ENCODE data around the gene FMN1. TPM values are rescaled to one million over a fixed set of nuclear protein-coding genes. Genes with fewer than 3 reads are reported as not detected.

Gene FMN1
- total and polyA plus RNA-seq, 2 of the 13 experiments (the other 11 are each of a cell fraction or from before 2014, with no cell fraction given): 0.20 to 0.60 TPM

GRCh38 chr15:32982001-32982400 is 212.5 kb downstream of the FMN1 start (continued):
- no peak for TF ChIP-seq JARID2 (CRISPR knock-in tag; IDR thresholded peaks at IDR 0.05; ENCODE audit: insufficient replicate concordance)
- TF ChIP-seq, protein P1, sequence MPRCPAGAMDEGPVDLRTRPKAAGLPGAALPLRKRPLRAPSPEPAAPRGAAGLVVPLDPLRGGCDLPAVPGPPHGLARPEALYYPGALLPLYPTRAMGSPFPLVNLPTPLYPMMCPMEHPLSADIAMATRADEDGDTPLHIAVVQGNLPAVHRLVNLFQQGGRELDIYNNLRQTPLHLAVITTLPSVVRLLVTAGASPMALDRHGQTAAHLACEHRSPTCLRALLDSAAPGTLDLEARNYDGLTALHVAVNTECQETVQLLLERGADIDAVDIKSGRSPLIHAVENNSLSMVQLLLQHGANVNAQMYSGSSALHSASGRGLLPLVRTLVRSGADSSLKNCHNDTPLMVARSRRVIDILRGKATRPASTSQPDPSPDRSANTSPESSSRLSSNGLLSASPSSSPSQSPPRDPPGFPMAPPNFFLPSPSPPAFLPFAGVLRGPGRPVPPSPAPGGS (CRISPR knock-in tag; IDR thresholded peaks at IDR 0.05): no peak
- TF ChIP-seq SIN3A (IDR thresholded peaks at IDR 0.05; ENCODE audit: borderline replicate concordance, low read depth, low read length): no peak

DNA sequence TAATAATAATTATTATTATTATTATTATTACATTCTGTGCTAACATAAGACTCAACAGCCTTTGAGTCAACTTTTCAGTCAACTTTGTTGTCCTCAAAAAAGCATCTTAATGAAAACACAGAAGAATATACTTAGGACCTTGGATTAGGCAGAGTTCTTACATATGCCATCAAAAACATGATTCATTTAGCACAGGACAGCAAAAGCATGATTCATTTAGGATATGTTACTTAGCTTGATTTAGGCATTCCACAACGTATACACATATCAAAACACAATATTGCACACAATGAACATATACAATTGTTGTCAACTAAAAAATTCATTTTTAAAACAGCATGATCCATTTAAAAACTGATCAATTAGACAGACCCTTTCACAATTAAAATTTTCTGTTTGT is 213.0 kb downstream of the FMN1 start:
- in situ Hi-C loops (cut with HindIII; ENCODE audit: extremely low pct_ligation_motif_present, low pct_unique_long_range_greater_than_20kb): no loop called here
- POLR2A ChIA-PET: no interaction called here
- TF ChIP-seq, protein P2, sequence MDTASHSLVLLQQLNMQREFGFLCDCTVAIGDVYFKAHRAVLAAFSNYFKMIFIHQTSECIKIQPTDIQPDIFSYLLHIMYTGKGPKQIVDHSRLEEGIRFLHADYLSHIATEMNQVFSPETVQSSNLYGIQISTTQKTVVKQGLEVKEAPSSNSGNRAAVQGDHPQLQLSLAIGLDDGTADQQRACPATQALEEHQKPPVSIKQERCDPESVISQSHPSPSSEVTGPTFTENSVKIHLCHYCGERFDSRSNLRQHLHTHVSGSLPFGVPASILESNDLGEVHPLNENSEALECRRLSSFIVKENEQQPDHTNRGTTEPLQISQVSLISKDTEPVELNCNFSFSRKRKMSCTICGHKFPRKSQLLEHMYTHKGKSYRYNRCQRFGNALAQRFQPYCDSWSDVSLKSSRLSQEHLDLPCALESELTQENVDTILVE (CRISPR knock-in tag; IDR thresholded peaks at IDR 0.05): no peak
- TF ChIP-seq CREB1 (IDR thresholded peaks at IDR 0.05) (no peak), CREB1 (CRISPR knock-in tag; IDR thresholded peaks at IDR 0.05) (no peak), SMC3 (IDR thresholded peaks at IDR 0.05; ENCODE audit: low read length) (no peak), ATF1 (CRISPR knock-in tag; IDR thresholded peaks at IDR 0.05) (no peak), SYNCRIP (IDR thresholded peaks at IDR 0.05; ENCODE audit: insufficient read depth, low read depth, low read length) (no peak), ZNF770 (CRISPR knock-in tag; IDR thresholded peaks at IDR 0.05) (no peak), ZZZ3 (CRISPR knock-in tag; IDR thresholded peaks at IDR 0.05; ENCODE audit: borderline replicate concordance) (no peak), ERF (CRISPR knock-in tag; IDR thresholded peaks at IDR 0.05) (no peak), ZNF124 (CRISPR knock-in tag; IDR thresholded peaks at IDR 0.05) (no peak), GZF1 (CRISPR knock-in tag; IDR thresholded peaks at IDR 0.05) (no peak), ATF4 (CRISPR knock-in tag; IDR thresholded peaks at IDR 0.05) (no peak), ZFP36L2 (CRISPR knock-in tag; IDR thresholded peaks at IDR 0.05) (no peak), ZNF224 (CRISPR knock-in tag; IDR thresholded peaks at IDR 0.05) (no peak), TSC22D2 (CRISPR knock-in tag; IDR thresholded peaks at IDR 0.05; ENCODE audit: borderline replicate concordance) (no peak), ATF3 (CRISPR knock-in tag; IDR thresholded peaks at IDR 0.05) (no peak), HHEX (CRISPR knock-in tag; IDR thresholded peaks at IDR 0.05) (no peak), FOXO1 (CRISPR knock-in tag; IDR thresholded peaks at IDR 0.05) (no peak)

More for the DNA sequence above, 213.0 kb downstream of the FMN1 start:
- H3K4me1 ChIP-seq (ENCODE audit: insufficient read depth, low read length): no peaks in the 10 kb centered on the region
- WGBS (ENCODE audit: low lambda C conversion rate): 15% methylated on average over 1 of the region's 1 CpG
- no peak overlapping the region for H3K27ac ChIP-seq (ENCODE audit: extremely low read length, insufficient read depth, low read length)
- no peak overlapping the region for H3K9ac ChIP-seq (ENCODE audit: insufficient read depth, low read depth, low read length)
- ATAC-seq (no peak), DNase-seq (ENCODE audit: low spot score) (no peak), FAIRE-seq (no peak)
- BruUV-seq (replicated peaks): no TSS peak
- no peaks in the 10 kb centered on the region for H3K27me3 ChIP-seq (ENCODE audit: control insufficient read depth in 1 of 2, insufficient read depth in 2 of 2, low read length in 2 of 2)
- CTCF ChIA-PET (ENCODE audit: low intra/inter-chr PET ratio, low total read pairs): no interaction called here
- H3K79me2 ChIP-seq (ENCODE audit: insufficient read depth, low read length): no peaks in the 10 kb centered on the region
- H2AFZ ChIP-seq (ENCODE audit: low read length): no peak overlapping the region
- no peaks in the 10 kb centered on the region for H3K9me3 ChIP-seq (ENCODE audit: low read length)
- H4K20me1 ChIP-seq (ENCODE audit: insufficient read depth, low read length): no peaks in the 10 kb centered on the region
- no peak overlapping the region for H3K4me2 ChIP-seq (ENCODE audit: low read depth, low read length)
- no peak overlapping the region for H3K4me3 ChIP-seq (replicated peaks in 1 of 3; ENCODE audit: insufficient read depth in 1 of 3, low read depth in 2 of 3, low read length in 3 of 3)
- intact Hi-C loops (cut with micrococcal nuclease; ENCODE audit: unreplicated experiment): no loop called here
- no peaks in the 10 kb centered on the region for H3K36me3 ChIP-seq (replicated peaks in 1 of 2; ENCODE audit: control insufficient read depth in 1 of 2, insufficient read depth in 2 of 2, low read length in 2 of 2)

Measured in HepG2 (cell line).